HCT116 (cell line): ENCODE measurements around the gene CSF1R. TPM values are rescaled to one million over a fixed set of nuclear protein-coding genes. Genes with fewer than 3 reads are reported as not detected.
A peak's percentile ranks its signal among the peaks of the same experiment; 100 is the strongest.

Source experiments
- ATAC-seq: fragments of 200-7000 bp; cut with Tn5 transposase; 2 replicates; pipeline ENCODE4 v1.9.1; 2020; ENCODE audit warnings: mild to moderate bottlenecking, moderate library complexity
- BruUV-seq: library from RNA; stranded (reverse); fragments of 400-500 nt; replicated peaks from 2 replicates; lab custom pipeline; 2021; lab: Mats Ljungman, UMichigan
- CTCF ChIA-PET: fragments of 300-600 bp; sonication (Branson Sonifier 250); formaldehyde crosslinking; loops from one replicate; lab custom pipeline; 2021; ENCODE audit warnings: antibody characterized with exemption; lab: Charles Lee
- POLR2A ChIA-PET: fragments of 300-600, 350-600 bp; sonication (Branson Sonifier 250); formaldehyde crosslinking; loops from one replicate; lab custom pipeline; 2021; ENCODE audit warnings: antibody characterized with exemption; lab: Charles Lee
- RAD21 ChIA-PET, 2 experiments: fragments of 300-600 bp; sonication (Branson Sonifier 250); formaldehyde crosslinking; loops; one replicate each; lab custom pipeline; 2023; ENCODE audit warnings: low total read pairs in 2 of 2; ENCODE audit not compliant: uncharacterized antibody in 2 of 2, unreplicated experiment in 2 of 2, low non-redundant PET in 1 of 2; lab: Charles Lee
- DNase-seq: peaks from one replicate; pipeline ENCODE4 v3.0.0-alpha.2; 2010; ENCODE audit warnings: low read depth, low spot score
- H2AFZ ChIP-seq: fragments of 200-600 bp; shearing (Covaris generic), sonication (generic); 2 replicates; pipeline ENCODE4 v1.6.1; 2017; ENCODE audit warnings: low read depth, mixed run types, mixed read lengths, antibody characterized with exemption, low read length; ENCODE audit not compliant: poor library complexity, severe bottlenecking
- H3K27ac ChIP-seq: 2 replicates; pipeline ENCODE4 v1.5.1; 2012; ENCODE audit warnings: low read depth, low read length
- H3K27me3 ChIP-seq: fragments of 200-600 bp; sonication (generic); 2 replicates; pipeline ENCODE4 v1.6.1; 2016; ENCODE audit warnings: mixed run types, low read length, mixed read lengths; ENCODE audit not compliant: insufficient read depth
- H3K36me3 ChIP-seq, 2 experiments: fragments of 200-500 bp in 1 of 2; fragments of 200-600 bp in 1 of 2; sonication (Bioruptor generic) in 1 of 2; sonication (generic) in 1 of 2; 2 replicates each; pipeline versions ENCODE4 v1.5.1 to v1.6.1; 2014 to 2016; ENCODE audit warnings: low read length in 2 of 2, inconsistent platforms in 1 of 2, mixed read lengths in 1 of 2, mixed run types in 1 of 2; ENCODE audit not compliant: insufficient read depth in 2 of 2, control insufficient read depth in 1 of 2
- H3K4me1 ChIP-seq, 2 experiments: fragments of 200-600 bp in 1 of 2; sonication (generic) in 1 of 2; 2 replicates each; pipeline versions ENCODE4 v1.5.1 to v1.6.1; 2012 to 2017; ENCODE audit warnings: low read length in 2 of 2, inconsistent platforms in 1 of 2, mild to moderate bottlenecking in 1 of 2, mixed read lengths in 1 of 2, mixed run types in 1 of 2, moderate library complexity in 1 of 2; ENCODE audit not compliant: insufficient read depth in 2 of 2, control insufficient read depth in 1 of 2
- H3K4me2 ChIP-seq: fragments of 200-600 bp; sonication (generic); 2 replicates; pipeline ENCODE4 v1.6.1; 2017; ENCODE audit warnings: mixed run types, low read length, mixed read lengths
- H3K4me3 ChIP-seq, 2 experiments: fragments of 200-600 bp in 1 of 2; sonication (generic) in 1 of 2; replicated peaks in 1 of 2; 2 replicates each; pipeline ENCODE4 v1.5.1; 2011 to 2016; ENCODE audit warnings: low read length in 2 of 2, control low read depth in 1 of 2, low read depth in 1 of 2, mild to moderate bottlenecking in 1 of 2, mixed read lengths in 1 of 2, mixed run types in 1 of 2
- H3K79me2 ChIP-seq: fragments of 200-600 bp; sonication (generic); 2 replicates; pipeline ENCODE4 v1.6.1; 2017; ENCODE audit warnings: mild to moderate bottlenecking, mixed run types, low read length, moderate library complexity, mixed read lengths; ENCODE audit not compliant: insufficient read depth
- H3K9ac ChIP-seq: fragments of 200-600 bp; sonication (generic); 2 replicates; pipeline ENCODE4 v1.6.1; 2016; ENCODE audit warnings: low read length, mixed read lengths
- H3K9me2 ChIP-seq: fragments of 200-600 bp; sonication (generic), shearing (Covaris generic); 2 replicates; pipeline ENCODE4 v1.6.1; 2017; ENCODE audit warnings: mixed run types, mild to moderate bottlenecking, moderate library complexity; ENCODE audit not compliant: insufficient read depth
- H3K9me3 ChIP-seq, 2 experiments: fragments of 200-500 bp in 1 of 2; fragments of 200-600 bp in 1 of 2; sonication (Bioruptor generic) in 1 of 2; sonication (generic) in 1 of 2; 2 replicates each; pipeline ENCODE4 v1.6.1; 2014 to 2017; ENCODE audit warnings: low read length in 2 of 2, mixed read lengths in 2 of 2, inconsistent platforms in 1 of 2, low read depth in 1 of 2, mild to moderate bottlenecking in 1 of 2, mixed run types in 1 of 2, moderate library complexity in 1 of 2; ENCODE audit not compliant: control insufficient read depth in 1 of 2, insufficient read depth in 1 of 2
- H4K20me1 ChIP-seq: fragments of 200-600 bp; sonication (generic), shearing (Covaris generic); 2 replicates; pipeline ENCODE4 v1.6.1; 2017; ENCODE audit warnings: mixed run types, mild to moderate bottlenecking, moderate library complexity; ENCODE audit not compliant: insufficient read depth
- CBX3 ChIP-seq: IDR thresholded peaks from 2 replicates; pipeline ENCODE4 v1.6.1; 2012; ENCODE audit warnings: low read depth
- CEBPB ChIP-seq: IDR thresholded peaks from 2 replicates; pipeline ENCODE4 v1.6.1; 2012; ENCODE audit warnings: low read depth
- EGR1 ChIP-seq: IDR thresholded peaks from 2 replicates; pipeline ENCODE4 v1.6.1; 2012; ENCODE audit warnings: low read depth
- ELF1 ChIP-seq: IDR thresholded peaks from 2 replicates; pipeline ENCODE4 v1.6.1; 2012; ENCODE audit warnings: low read depth, borderline replicate concordance
- EZH2 ChIP-seq: fragments of 200-600 bp; sonication (generic); IDR thresholded peaks from 2 replicates; pipeline ENCODE4 v1.6.1; 2017; ENCODE audit warnings: antibody characterized with exemption, mixed run types
- EZH2phosphoT487 ChIP-seq: fragments of 200-600 bp; IDR thresholded peaks from 2 replicates; pipeline ENCODE4 v1.6.1; 2018; ENCODE audit warnings: antibody characterized with exemption, borderline replicate concordance
- FOSL1 ChIP-seq: IDR thresholded peaks from 2 replicates; pipeline ENCODE4 v1.6.1; 2012; ENCODE audit warnings: low read depth
- JUND ChIP-seq: IDR thresholded peaks from 2 replicates; pipeline ENCODE4 v1.6.1; 2012
- POLR2A ChIP-seq: IDR thresholded peaks from 2 replicates; pipeline ENCODE4 v1.7.0; 2011; ENCODE audit warnings: borderline replicate concordance; ENCODE audit not compliant: insufficient read depth, insufficient read length; ENCODE audit errors: extremely low read depth
- POLR2AphosphoS5 ChIP-seq: IDR thresholded peaks from 2 replicates; pipeline ENCODE4 v1.6.1; 2011; ENCODE audit warnings: mild to moderate bottlenecking, low read depth, low read length, moderate library complexity
- SIN3A ChIP-seq: IDR thresholded peaks from 2 replicates; pipeline ENCODE4 v1.6.1; 2012; ENCODE audit warnings: low read depth
- SP1 ChIP-seq: IDR thresholded peaks from 2 replicates; pipeline ENCODE4 v1.6.1; 2012; ENCODE audit warnings: low read depth
- SRF ChIP-seq: IDR thresholded peaks from 2 replicates; pipeline ENCODE4 v1.6.1; 2012; ENCODE audit warnings: low read depth
- TCF7L2 ChIP-seq: IDR thresholded peaks from 2 replicates; pipeline ENCODE4 v1.7.0; 2011; ENCODE audit warnings: borderline replicate concordance, inconsistent platforms; ENCODE audit not compliant: insufficient read depth, insufficient read length; ENCODE audit errors: extremely low read depth
- YY1 ChIP-seq: IDR thresholded peaks from 2 replicates; pipeline ENCODE4 v1.6.1; 2011; ENCODE audit warnings: low read length, low read depth, moderate library complexity, mild to moderate bottlenecking; ENCODE audit not compliant: insufficient replicate concordance; ENCODE audit errors: extremely low read depth
- ZFX ChIP-seq: fragments of 450-650 bp; IDR thresholded peaks from 2 replicates; pipeline ENCODE4 v1.6.1; 2017
- ZNF274 ChIP-seq: fragments of 200-500 bp; sonication (Bioruptor generic); IDR thresholded peaks from 2 replicates; pipeline ENCODE4 v1.6.1; 2014; ENCODE audit warnings: mild to moderate bottlenecking, low read depth, low read length, inconsistent platforms
- intact Hi-C: fragments of 100-400 bp; cut with micrococcal nuclease; formaldehyde crosslinking; loops from 2 replicates; pipeline ENCODE4 v1.10.0; 2022
- total RNA-seq: library from RNA; stranded (reverse); gene quantifications from one replicate; pipeline ENCODE4 v1.2.1, GENCODE V29; 2021; ENCODE audit not compliant: unreplicated experiment
- TF ChIP-seq, protein P1 (sequence below): IDR thresholded peaks from 2 replicates; pipeline ENCODE4 v1.6.1; 2011; ENCODE audit warnings: mild to moderate bottlenecking, low read length, moderate library complexity; ENCODE audit not compliant: insufficient replicate concordance; ENCODE audit errors: extremely low read depth
- TF ChIP-seq, protein P2 (sequence below): IDR thresholded peaks from 2 replicates; pipeline ENCODE4 v1.6.1; 2012
- TF ChIP-seq, protein P3 (sequence below): IDR thresholded peaks from 2 replicates; pipeline ENCODE4 v1.6.1; 2012

The CSF1R gene
- total RNA-seq, 1 experiment from 2014 or later: 0.17 TPM

DNA sequence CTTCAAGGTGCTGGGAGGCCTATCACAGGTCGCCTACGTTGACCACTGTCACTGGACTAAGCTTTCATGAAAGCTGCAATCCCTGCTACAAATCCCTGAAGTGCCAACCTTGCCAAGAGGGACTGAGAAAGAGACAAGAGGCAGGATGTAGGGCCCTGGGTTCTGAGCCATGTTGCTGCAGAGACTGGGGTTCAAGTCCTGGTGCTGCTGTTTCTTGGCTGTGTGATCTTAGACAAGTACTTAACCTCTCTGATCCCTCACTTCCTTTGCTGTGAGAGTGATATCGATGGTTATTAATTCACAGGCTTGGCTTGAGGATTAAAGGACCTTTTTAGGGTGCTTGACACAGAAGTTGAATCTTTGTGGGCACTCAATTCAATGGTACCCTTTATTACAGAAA lies 15.5 kb downstream of the CSF1R start (continued):
- TF ChIP-seq, protein P1, sequence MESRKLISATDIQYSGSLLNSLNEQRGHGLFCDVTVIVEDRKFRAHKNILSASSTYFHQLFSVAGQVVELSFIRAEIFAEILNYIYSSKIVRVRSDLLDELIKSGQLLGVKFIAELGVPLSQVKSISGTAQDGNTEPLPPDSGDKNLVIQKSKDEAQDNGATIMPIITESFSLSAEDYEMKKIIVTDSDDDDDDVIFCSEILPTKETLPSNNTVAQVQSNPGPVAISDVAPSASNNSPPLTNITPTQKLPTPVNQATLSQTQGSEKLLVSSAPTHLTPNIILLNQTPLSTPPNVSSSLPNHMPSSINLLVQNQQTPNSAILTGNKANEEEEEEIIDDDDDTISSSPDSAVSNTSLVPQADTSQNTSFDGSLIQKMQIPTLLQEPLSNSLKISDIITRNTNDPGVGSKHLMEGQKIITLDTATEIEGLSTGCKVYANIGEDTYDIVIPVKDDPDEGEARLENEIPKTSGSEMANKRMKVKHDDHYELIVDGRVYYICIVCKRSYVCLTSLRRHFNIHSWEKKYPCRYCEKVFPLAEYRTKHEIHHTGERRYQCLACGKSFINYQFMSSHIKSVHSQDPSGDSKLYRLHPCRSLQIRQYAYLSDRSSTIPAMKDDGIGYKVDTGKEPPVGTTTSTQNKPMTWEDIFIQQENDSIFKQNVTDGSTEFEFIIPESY: no peak
- TF ChIP-seq POLR2AphosphoS5 (no peak), POLR2A (no peak), ELF1 (no peak)

DNA sequence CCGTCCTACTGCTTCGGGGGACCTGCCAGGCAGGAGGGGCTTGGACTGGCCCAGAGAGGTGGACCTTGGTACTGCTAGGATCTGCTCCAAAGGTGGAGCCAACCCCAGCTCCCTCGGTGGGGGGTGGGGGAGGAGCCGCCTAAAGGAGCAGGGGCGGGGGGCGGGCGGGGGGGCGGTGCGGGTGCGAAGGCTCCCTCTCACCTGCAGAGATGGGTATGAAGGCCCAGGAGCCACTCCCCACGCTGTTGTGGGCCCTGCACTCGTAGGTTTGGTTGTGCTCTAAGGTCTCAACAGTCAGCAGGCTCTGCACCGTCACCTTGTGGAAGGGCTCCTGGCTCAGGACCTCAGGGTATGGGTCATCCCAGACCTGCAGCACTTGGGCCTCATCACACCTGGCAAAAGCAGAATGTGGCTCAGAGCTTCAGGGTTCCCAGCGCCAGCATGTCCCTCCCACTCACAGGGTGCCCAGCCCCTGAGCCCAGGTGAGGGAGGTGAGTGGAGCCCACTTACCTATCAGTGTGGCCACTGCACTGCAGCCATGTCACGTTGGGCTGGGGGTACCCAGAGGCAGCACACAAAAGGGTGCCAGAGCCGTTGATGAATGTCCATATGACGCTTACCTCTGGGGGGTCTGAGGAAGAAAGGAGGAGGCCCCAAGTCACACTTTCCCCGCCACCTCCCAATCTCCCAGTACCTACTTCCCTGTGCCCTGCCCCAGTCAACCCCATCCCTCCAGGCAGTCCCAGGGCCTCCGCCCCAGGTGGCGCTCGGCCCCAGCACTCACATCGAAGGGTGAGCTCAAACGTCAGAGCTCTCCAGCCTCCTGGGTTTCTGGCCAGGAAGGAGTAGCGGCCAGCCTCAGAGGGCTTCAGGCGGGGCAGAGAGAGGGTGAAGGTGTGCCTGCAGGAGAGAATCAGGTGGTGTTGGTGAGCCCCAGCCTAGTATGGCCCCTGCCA lies 16.4 kb downstream of the CSF1R start:
- CTCF ChIA-PET: no interaction called here
- Histone ChIP-seq H3K79me2 (no peaks in the 10 kb centered on the region), H4K20me1 (no peaks in the 10 kb centered on the region), H3K9me3 (no peaks in the 10 kb centered on the region), H3K4me2 (no peak overlapping the region), H3K9ac (no peak overlapping the region), H3K4me3 (no peak overlapping the region), H3K36me3 (no peaks in the 10 kb centered on the region)
- no TSS peak for BruUV-seq
- DNase-seq: no peak
- TF ChIP-seq EGR1 (no peak), YY1 (no peak), EZH2phosphoT487 (no peak), FOSL1 (no peak), EZH2 (no peak), JUND (no peak), SP1 (no peak), POLR2AphosphoS5 (no peak), POLR2A (no peak), CBX3 (no peak), CEBPB (no peak), ELF1 (no peak), ZFX (no peak), SRF (no peak), ZNF274 (no peak), TCF7L2 (no peak), SIN3A (no peak)
- TF ChIP-seq, protein P2, sequence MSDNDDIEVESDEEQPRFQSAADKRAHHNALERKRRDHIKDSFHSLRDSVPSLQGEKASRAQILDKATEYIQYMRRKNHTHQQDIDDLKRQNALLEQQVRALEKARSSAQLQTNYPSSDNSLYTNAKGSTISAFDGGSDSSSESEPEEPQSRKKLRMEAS: no peak
- TF ChIP-seq, protein P3, sequence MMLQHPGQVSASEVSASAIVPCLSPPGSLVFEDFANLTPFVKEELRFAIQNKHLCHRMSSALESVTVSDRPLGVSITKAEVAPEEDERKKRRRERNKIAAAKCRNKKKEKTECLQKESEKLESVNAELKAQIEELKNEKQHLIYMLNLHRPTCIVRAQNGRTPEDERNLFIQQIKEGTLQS: no peak
- TF ChIP-seq, all 23 proteins: peak for 0
- ATAC-seq: peak; percentile 53; the same call in 1 of the 2 replicates
- H3K27ac ChIP-seq: no peak overlapping the region
- H3K9me2 ChIP-seq: no peaks in the 10 kb centered on the region
- no peak overlapping the region for H2AFZ ChIP-seq
- no peaks in the 10 kb centered on the region for H3K27me3 ChIP-seq
- peaks cover 0 to 3% of the 10 kb centered on the region in 2 experiments; a peak in 1 of 4 replicates for H3K4me1 ChIP-seq
- intact Hi-C loops: no loop called here
- POLR2A ChIA-PET: no interaction called here
- RAD21 ChIA-PET: no interaction called here
